DMS 273 (cell line): ENCODE measurements around the gene C1QTNF5.

Experiments used
- DNase-seq: peaks from one replicate; lab custom pipeline; 2025; ENCODE audit not compliant: unreplicated experiment; lab: John Stamatoyannopoulos, UW

C1QTNF5 gene

GRCh38 chr11:119359365-119360214 is 18.9 kb upstream of the C1QTNF5 start:
- DNase-seq, result peak; percentile 22

- no peak for DNase-seq
Measured at GRCh38 chr11:119357074-119357473, 16.4 kb upstream of the C1QTNF5 start.

GRCh38 chr11:119356349-119357031 is 15.8 kb upstream of the C1QTNF5 start:
- DNase-seq, result peak; percentile 36

- DNase-seq, result no peak
Measured at GRCh38 chr11:119355091-119355843, 14.6 kb upstream of the C1QTNF5 start.

GRCh38 chr11:119352857-119353260 is 12.2 kb upstream of the C1QTNF5 start:
- DNase-seq, result peak; percentile 72

- DNase-seq, result no peak
Measured at GRCh38 chr11:119351232-119351631, 10.5 kb upstream of the C1QTNF5 start.

GRCh38 chr11:119350302-119350701 is 9.6 kb upstream of the C1QTNF5 start:
- DNase-seq, result no peak

GRCh38 chr11:119347940-119348605 is 7.4 kb upstream of the C1QTNF5 start:
- peak; percentile 11 for DNase-seq

- DNase-seq, result no peak
Measured at GRCh38 chr11:119347242-119347641, 6.6 kb upstream of the C1QTNF5 start.

- DNase-seq, result no peak
Measured at GRCh38 chr11:119346605-119347004, 5.9 kb upstream of the C1QTNF5 start, which contains the start of gene MFRP. Gene MFRP (minus strand): TSS chr11:119346705. CDS start chr11:119346513, 192 bp downstream.

GRCh38 chr11:119345685-119346084 is 5.0 kb upstream of the C1QTNF5 start:
- no peak for DNase-seq

GRCh38 chr11:119344291-119345010 is 3.8 kb upstream of the C1QTNF5 start:
- no peak for DNase-seq

GRCh38 chr11:119343726-119344125 is 3.0 kb upstream of the C1QTNF5 start:
- DNase-seq, result no peak

- DNase-seq, result no peak
Measured at GRCh38 chr11:119342362-119343130, 1.9 kb upstream of the C1QTNF5 start.

GRCh38 chr11:119342023-119342300 is 1.3 kb upstream of the C1QTNF5 start:
- no peak for DNase-seq

GRCh38 chr11:119341222-119342022 is 739 bp upstream of the C1QTNF5 start:
- DNase-seq, result no peak

- peak; percentile 36 for DNase-seq
Measured at GRCh38 chr11:119339589-119340334, 921 bp downstream of the C1QTNF5 start.

GRCh38 chr11:119338965-119339588 is 1.6 kb downstream of the C1QTNF5 start:
- peak; percentile 36 for DNase-seq
